Liver (tissue), 9 donors: Measurements from ENCODE around the gene TERC. TPM values are rescaled to one million over a fixed set of nuclear protein-coding genes. Genes with fewer than 3 reads are reported as not detected.

Experiments
- DNase-seq: peaks from one replicate; pipeline ENCODE4 v3.0.0-alpha.2; 2017; ENCODE audit warnings: low spot score
- H3K27ac ChIP-seq, 2 donors: one replicate each; pipeline ENCODE4 v1.7.0; 2013; ENCODE audit warnings: inconsistent platforms in 2 of 2, low read length in 2 of 2, control low read depth in 1 of 2, low read depth in 1 of 2, mild to moderate bottlenecking in 1 of 2
- H3K27me3 ChIP-seq, 4 donors: one replicate each; pipeline versions ENCODE4 v1.6.1 to v1.7.0; 2013; ENCODE audit warnings: low read length in 3 of 4, inconsistent platforms in 1 of 4, mild to moderate bottlenecking in 1 of 4, moderate library complexity in 1 of 4; ENCODE audit not compliant: control insufficient read depth in 4 of 4, insufficient read depth in 4 of 4
- H3K36me3 ChIP-seq, 4 donors: one replicate each; pipeline versions ENCODE4 v1.6.1 to v1.7.0; 2013; ENCODE audit warnings: low read length in 3 of 4, mild to moderate bottlenecking in 3 of 4, low read depth in 1 of 4, moderate library complexity in 1 of 4; ENCODE audit not compliant: control insufficient read depth in 4 of 4, insufficient read depth in 3 of 4
- H3K4me1 ChIP-seq, 4 donors: one replicate each; pipeline versions ENCODE4 v1.6.1 to v1.7.0; 2013; ENCODE audit warnings: low read length in 3 of 4, mild to moderate bottlenecking in 3 of 4, moderate library complexity in 1 of 4; ENCODE audit not compliant: control insufficient read depth in 4 of 4, insufficient read depth in 4 of 4
- H3K4me3 ChIP-seq, 3 donors: one replicate each; pipeline versions ENCODE4 v1.6.1 to v1.7.0; 2013; ENCODE audit warnings: low read length in 3 of 3, control low read depth in 1 of 3, low read depth in 1 of 3, mild to moderate bottlenecking in 1 of 3
- H3K9ac ChIP-seq, 2 donors: one replicate each; pipeline ENCODE4 v1.7.0; 2013; ENCODE audit warnings: low read length in 2 of 2, mild to moderate bottlenecking in 2 of 2, moderate library complexity in 2 of 2, control low read depth in 1 of 2, low read depth in 1 of 2
- H3K9me3 ChIP-seq, 4 donors: one replicate each; pipeline versions ENCODE4 v1.6.1 to v1.7.0; 2013; ENCODE audit warnings: low read length in 3 of 4; ENCODE audit not compliant: control insufficient read depth in 4 of 4
- ATF3 ChIP-seq: IDR thresholded peaks from 2 replicates; pipeline ENCODE4 v1.6.1; 2016; ENCODE audit warnings: antibody characterized with exemption
- CTCF ChIP-seq: fragments of 150-350 bp; IDR thresholded peaks from 2 replicates; pipeline ENCODE4 v1.5.1; 2017; ENCODE audit warnings: improper control_type of control experiment, low read depth, low read length; ENCODE audit not compliant: missing input control
- EGR1 ChIP-seq, 2 donors: IDR thresholded peaks; 2 replicates each; pipeline ENCODE4 v1.6.1; 2016 to 2018; ENCODE audit warnings: antibody characterized with exemption in 2 of 2, low read depth in 2 of 2
- FOXA1 ChIP-seq: IDR thresholded peaks from 2 replicates; pipeline ENCODE4 v1.6.1; 2016; ENCODE audit warnings: antibody characterized with exemption
- FOXA2 ChIP-seq: IDR thresholded peaks from 2 replicates; pipeline ENCODE4 v1.6.1; 2016; ENCODE audit warnings: antibody characterized with exemption
- GABPA ChIP-seq, 2 donors: IDR thresholded peaks in 1 of 2; conservative IDR thresholded peaks in 1 of 2; 2 replicates each; pipeline ENCODE4 v1.6.1; 2016; ENCODE audit warnings: antibody characterized with exemption in 2 of 2, mild to moderate bottlenecking in 1 of 2, moderate library complexity in 1 of 2
- HNF4A ChIP-seq, 2 donors: conservative IDR thresholded peaks; 2 replicates each; pipeline ENCODE4 v1.6.1; 2016; ENCODE audit warnings: antibody characterized with exemption in 2 of 2, mild to moderate bottlenecking in 2 of 2
- HNF4G ChIP-seq: IDR thresholded peaks from 2 replicates; pipeline ENCODE4 v1.6.1; 2016; ENCODE audit warnings: antibody characterized with exemption
- JUND ChIP-seq, 2 donors: IDR thresholded peaks; 2 replicates each; pipeline ENCODE4 v1.6.1; 2016; ENCODE audit warnings: antibody characterized with exemption in 2 of 2
- MAX ChIP-seq: IDR thresholded peaks from 2 replicates; pipeline ENCODE4 v1.6.1; 2016; ENCODE audit warnings: antibody characterized with exemption
- RAD21 ChIP-seq, 2 donors: IDR thresholded peaks; 2 replicates each; pipeline ENCODE4 v1.6.1; 2016; ENCODE audit warnings: antibody characterized with exemption in 2 of 2, mild to moderate bottlenecking in 2 of 2
- REST ChIP-seq: IDR thresholded peaks from 2 replicates; pipeline ENCODE4 v1.6.1; 2016; ENCODE audit warnings: antibody characterized with exemption, mild to moderate bottlenecking
- RXRA ChIP-seq, 2 donors: IDR thresholded peaks; 2 replicates each; pipeline ENCODE4 v1.6.1; 2017 to 2018; ENCODE audit warnings: antibody characterized with exemption in 2 of 2, mild to moderate bottlenecking in 1 of 2
- SP1 ChIP-seq: IDR thresholded peaks from 2 replicates; pipeline ENCODE4 v1.6.1; 2018; ENCODE audit warnings: antibody characterized with exemption, mild to moderate bottlenecking
- TAF1 ChIP-seq: conservative IDR thresholded peaks from 2 replicates; pipeline ENCODE4 v1.6.1; 2016; ENCODE audit warnings: antibody characterized with exemption, mild to moderate bottlenecking
- YY1 ChIP-seq: IDR thresholded peaks from 2 replicates; pipeline ENCODE4 v1.6.1; 2016; ENCODE audit warnings: antibody characterized with exemption, mild to moderate bottlenecking
- ZBTB33 ChIP-seq: IDR thresholded peaks from 2 replicates; pipeline ENCODE4 v1.6.1; 2016; ENCODE audit warnings: antibody characterized with exemption
- whole genome bisulfite sequencing: extraction: QIAGEN DNeasy Blood & Tissue Kit; methylation state at CpG from one replicate; pipeline ENCODE4 v1.1.7; 2013; 5-methylcytosine and 5-hydroxymethylcytosine counted together
- polyA plus RNA-seq, 2 donors: library from polyadenylated mRNA; stranded (reverse) in 1 of 2; unstranded in 1 of 2; fragments of 200-250 nt in 1 of 2; fragments of >200 nt in 1 of 2; fragmentation: Nextera tagmentation in 1 of 2; extraction: Ambion mirVana in 1 of 2; gene quantifications; one replicate each; pipeline versions ENCODE4 v1.2.1 to v1.2.3, GENCODE V29; 2013 to 2015
- total RNA-seq, 2 donors: library from RNA; depleted of rRNA; stranded (reverse); fragments of >200 nt; gene quantifications; one replicate each; pipeline ENCODE4 v1.2.3, GENCODE V29; 2014
- donor health status: healthy.
- donor health status: healthy.
- donor health status: healthy.
- donor health status: healthy.
- donor health status: healthy.

The TERC gene
- total and polyA plus RNA-seq, 4 donors: 0.85 to 207 (median 55.1) TPM; not detected in 1

- no peaks in the 10 kb centered on the region for H3K27me3 ChIP-seq
- TF ChIP-seq ZBTB33 (no peak), CTCF (no peak), MAX (no peak), YY1 (no peak), ATF3 (no peak), HNF4A (conservative IDR thresholded peaks at IDR 0.05) (no peak), RXRA (IDR thresholded peaks at IDR 0.05) (no peak), JUND (IDR thresholded peaks at IDR 0.05) (no peak), FOXA1 (no peak), REST (no peak), TAF1 (no peak), EGR1 (IDR thresholded peaks at IDR 0.05; ENCODE audit: low read depth in 2 of 2) (no peak)
- no peak for DNase-seq
- no peak overlapping the region for H3K27ac ChIP-seq
- H3K4me3 ChIP-seq: no peak overlapping the region
- H3K4me1 ChIP-seq: no peaks in the 10 kb centered on the region
- no peaks in the 10 kb centered on the region for H3K9me3 ChIP-seq
- H3K36me3 ChIP-seq: peaks cover 0 to 28% (median 17%) of the 10 kb centered on the region in 4 donors
- H3K9ac ChIP-seq: no peak overlapping the region
Observed at GRCh38 chr3:169790219-169790618, 25.4 kb upstream of the TERC start.

GRCh38 chr3:169787791-169788190 is 22.9 kb upstream of the TERC start:
- WGBS: 90% methylated on average over 1 of the region's 1 CpG
- peaks cover 0 to 42% (median 30%) of the 10 kb centered on the region in 4 donors for H3K36me3 ChIP-seq

More at GRCh38 chr3:169787791-169788190, 22.9 kb upstream of the TERC start:
- TF ChIP-seq REST (no peak), FOXA2 (no peak), HNF4G (no peak), YY1 (no peak), GABPA (IDR thresholded peaks at IDR 0.05 in 1 of 2, conservative IDR thresholded peaks at IDR 0.05 in 1 of 2) (no peak), RXRA (IDR thresholded peaks at IDR 0.05) (no peak), RAD21 (IDR thresholded peaks at IDR 0.05) (no peak), HNF4A (conservative IDR thresholded peaks at IDR 0.05) (no peak), EGR1 (IDR thresholded peaks at IDR 0.05; ENCODE audit: low read depth in 2 of 2) (no peak), TAF1 (no peak), ATF3 (no peak), SP1 (no peak), CTCF (no peak)
- no peak overlapping the region for H3K9ac ChIP-seq
- H3K4me3 ChIP-seq: no peak overlapping the region
- no peak overlapping the region for H3K27ac ChIP-seq
- H3K4me1 ChIP-seq: no peaks in the 10 kb centered on the region
- no peaks in the 10 kb centered on the region for H3K27me3 ChIP-seq
- no peaks in the 10 kb centered on the region for H3K9me3 ChIP-seq
- no peak for DNase-seq
